ENCODE results near the gene C15orf62.

DNA sequence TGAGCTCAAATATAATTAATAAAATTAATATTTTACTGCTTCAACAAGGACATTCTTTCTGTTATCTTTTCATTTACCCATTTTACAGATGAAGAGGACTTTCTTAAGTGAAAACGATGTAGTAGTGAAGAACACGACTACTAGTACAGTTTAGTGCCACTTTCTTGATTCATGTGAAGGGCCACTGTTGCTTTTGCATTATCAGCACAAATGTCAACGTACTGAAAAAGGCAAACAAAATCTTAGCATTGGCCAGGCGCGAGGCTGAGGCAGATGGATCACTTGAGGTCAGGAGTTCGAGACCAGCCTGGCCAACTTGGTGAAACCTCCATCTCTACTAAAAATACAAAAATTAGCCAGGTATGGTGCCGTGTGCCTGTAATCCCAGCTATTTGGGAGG, 49.3 kb downstream of the C15orf62 start:
- no peak for TF ChIP-seq POLR2A (IDR thresholded peaks at IDR 0.05)
- TF ChIP-seq, protein P1, sequence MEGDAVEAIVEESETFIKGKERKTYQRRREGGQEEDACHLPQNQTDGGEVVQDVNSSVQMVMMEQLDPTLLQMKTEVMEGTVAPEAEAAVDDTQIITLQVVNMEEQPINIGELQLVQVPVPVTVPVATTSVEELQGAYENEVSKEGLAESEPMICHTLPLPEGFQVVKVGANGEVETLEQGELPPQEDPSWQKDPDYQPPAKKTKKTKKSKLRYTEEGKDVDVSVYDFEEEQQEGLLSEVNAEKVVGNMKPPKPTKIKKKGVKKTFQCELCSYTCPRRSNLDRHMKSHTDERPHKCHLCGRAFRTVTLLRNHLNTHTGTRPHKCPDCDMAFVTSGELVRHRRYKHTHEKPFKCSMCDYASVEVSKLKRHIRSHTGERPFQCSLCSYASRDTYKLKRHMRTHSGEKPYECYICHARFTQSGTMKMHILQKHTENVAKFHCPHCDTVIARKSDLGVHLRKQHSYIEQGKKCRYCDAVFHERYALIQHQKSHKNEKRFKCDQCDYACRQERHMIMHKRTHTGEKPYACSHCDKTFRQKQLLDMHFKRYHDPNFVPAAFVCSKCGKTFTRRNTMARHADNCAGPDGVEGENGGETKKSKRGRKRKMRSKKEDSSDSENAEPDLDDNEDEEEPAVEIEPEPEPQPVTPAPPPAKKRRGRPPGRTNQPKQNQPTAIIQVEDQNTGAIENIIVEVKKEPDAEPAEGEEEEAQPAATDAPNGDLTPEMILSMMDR (IDR thresholded peaks at IDR 0.05), result no peak

Data from adrenal gland (tissue), 5 donors.